ENCODE data around the gene MCOLN3. TPM values are rescaled to one million over a fixed set of nuclear protein-coding genes. Genes with fewer than 3 reads are reported as not detected.

Gene MCOLN3, protein sequence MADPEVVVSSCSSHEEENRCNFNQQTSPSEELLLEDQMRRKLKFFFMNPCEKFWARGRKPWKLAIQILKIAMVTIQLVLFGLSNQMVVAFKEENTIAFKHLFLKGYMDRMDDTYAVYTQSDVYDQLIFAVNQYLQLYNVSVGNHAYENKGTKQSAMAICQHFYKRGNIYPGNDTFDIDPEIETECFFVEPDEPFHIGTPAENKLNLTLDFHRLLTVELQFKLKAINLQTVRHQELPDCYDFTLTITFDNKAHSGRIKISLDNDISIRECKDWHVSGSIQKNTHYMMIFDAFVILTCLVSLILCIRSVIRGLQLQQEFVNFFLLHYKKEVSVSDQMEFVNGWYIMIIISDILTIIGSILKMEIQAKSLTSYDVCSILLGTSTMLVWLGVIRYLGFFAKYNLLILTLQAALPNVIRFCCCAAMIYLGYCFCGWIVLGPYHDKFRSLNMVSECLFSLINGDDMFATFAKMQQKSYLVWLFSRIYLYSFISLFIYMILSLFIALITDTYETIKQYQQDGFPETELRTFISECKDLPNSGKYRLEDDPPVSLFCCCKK
- total RNA-seq (2022; extraction: Qiagen RNA extraction): 2.8 to 3.8 TPM (median 3.4 TPM) in 5 replicates

GRCh38 chr1:85048296-85049064 is at the start of gene MCOLN3:
MCOLN3 (minus strand) TSS chr1:85048500; CDS start chr1:85045360, 3,140 bp downstream.

GRCh38 chr1:84996846-84997666 is 51.2 kb downstream of the MCOLN3 start, which contains the start of gene MCOLN2:
MCOLN2 (minus strand) TSS chr1:84997113; CDS start chr1:84996872, 241 bp downstream.

Other genes starting within 250 kb of the MCOLN3 start
- gene LPAR3, start 155.3 kb downstream of the MCOLN3 start, total RNA-seq (2022; extraction: Qiagen RNA extraction): 0.33 to 0.51 TPM (median 0.39 TPM) in 5 replicates
- gene MCOLN2, start 51.4 kb downstream of the MCOLN3 start, total RNA-seq (2022; extraction: Qiagen RNA extraction): 1.9 to 2.4 TPM (median 2.3 TPM) in 5 replicates
- 0.69 to 1.7 TPM (median 1.2 TPM) in 5 replicates for gene SYDE2, start 152.5 kb upstream of the MCOLN3 start, total RNA-seq (2022; extraction: Qiagen RNA extraction)
- gene C1orf52, start 211.2 kb upstream of the MCOLN3 start, total RNA-seq (2022; extraction: Qiagen RNA extraction): 17.9 to 20.1 TPM (median 19.3 TPM) in 5 replicates
- 12.2 to 16.0 TPM (median 14.7 TPM) in 5 replicates for gene BCL10, start 228.1 kb upstream of the MCOLN3 start, total RNA-seq (2022; extraction: Qiagen RNA extraction)

Measured in A549 treated with dexamethasone at 1 μM for 4 hours (cell line).